HG03025 (cell line): ENCODE results near the gene MUC2.

Source experiments
- ATAC-seq: cut with Tn5 transposase; IDR thresholded peaks from one replicate; pipeline ENCODE4 v1.9.1; 2021; ENCODE audit warnings: mild to moderate bottlenecking, moderate library complexity; ENCODE audit not compliant: unreplicated experiment, low FRiP score

Gene MUC2

GRCh38 chr11:1074244-1075221 lies at the start of gene MUC2:
Gene MUC2 (plus strand): TSS chr11:1074874.
- no peak for ATAC-seq

GRCh38 chr11:1025410-1026162 lies 49.1 kb upstream of the MUC2 start:
- ATAC-seq = no peak

DNA sequence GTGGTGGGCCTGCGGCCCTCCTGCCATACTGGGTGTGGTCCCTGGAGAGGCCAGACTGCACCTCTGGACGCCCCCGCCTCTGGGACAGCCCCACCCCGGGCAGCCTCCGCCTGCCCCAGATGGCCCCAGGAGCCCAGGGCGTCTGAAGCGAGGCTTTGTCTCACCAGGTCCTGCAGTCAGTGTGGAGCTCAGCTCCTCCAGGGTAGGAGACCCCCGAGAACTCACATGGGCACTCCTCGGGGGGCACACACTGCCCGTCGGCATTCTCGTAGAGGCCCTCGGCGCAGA lies 48.6 kb upstream of the MUC2 start:
- ATAC-seq = no peak

DNA sequence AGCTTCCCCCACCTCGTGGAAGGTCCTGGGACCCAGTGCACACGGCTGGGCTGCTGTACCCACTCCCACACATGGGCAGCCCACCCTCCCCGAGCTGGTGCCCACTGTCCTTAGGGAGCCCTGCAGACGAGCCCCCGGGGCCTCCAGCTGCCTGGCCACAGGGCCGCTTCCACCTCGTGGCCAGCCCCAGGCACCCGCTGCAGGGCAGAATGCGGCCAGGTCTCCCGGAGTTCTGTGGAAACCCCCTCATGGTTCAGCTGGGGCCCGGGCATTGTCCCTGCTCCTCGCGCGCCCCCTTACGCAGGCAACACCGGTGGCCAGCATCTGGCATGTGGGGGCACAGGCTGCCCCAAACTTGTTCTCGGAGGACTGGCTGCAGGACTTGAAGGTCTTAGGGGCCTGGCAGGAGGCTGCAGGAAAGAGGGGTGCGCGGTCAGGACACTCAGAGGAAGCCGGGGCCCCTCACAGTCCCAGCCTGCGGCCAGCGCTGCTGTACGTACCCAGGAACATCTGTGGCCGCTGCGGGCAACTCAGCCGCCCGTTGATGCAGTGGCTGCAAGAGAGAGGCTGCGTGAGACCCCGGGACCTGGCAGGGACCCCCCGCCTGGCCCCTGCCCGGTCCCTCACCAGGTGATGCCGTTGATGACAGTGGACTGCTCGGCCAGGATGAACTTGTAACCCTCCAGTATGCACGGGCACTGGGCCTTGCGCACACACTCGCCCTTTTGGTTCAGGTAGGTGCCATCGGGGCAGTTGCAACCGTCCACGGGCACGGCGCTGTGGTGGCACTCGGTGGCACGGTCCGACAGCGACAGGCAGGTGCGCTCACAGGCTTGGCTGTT lies 47.8 kb upstream of the MUC2 start:
- ATAC-seq = no peak

- ATAC-seq = no peak
Observed at GRCh38 chr11:1027483-1028290, 47.0 kb upstream of the MUC2 start.

DNA sequence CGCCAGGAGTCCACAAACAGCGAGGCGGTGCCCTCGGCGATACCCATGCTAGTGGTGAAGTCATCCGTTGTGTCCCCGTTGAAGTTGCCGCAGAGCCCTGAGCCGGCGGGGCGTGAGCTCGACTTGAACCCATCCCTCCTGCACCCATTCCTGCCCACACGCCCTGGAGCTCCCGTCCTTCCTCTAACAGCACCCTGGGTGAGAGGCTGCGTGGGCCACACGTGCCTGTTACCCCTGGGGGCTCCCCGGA lies 46.5 kb upstream of the MUC2 start:
- no peak for ATAC-seq

- ATAC-seq = no peak
Observed at GRCh38 chr11:1028616-1029015, 46.1 kb upstream of the MUC2 start.

- no peak for ATAC-seq
Observed at GRCh38 chr11:1029051-1029450, 45.6 kb upstream of the MUC2 start.

DNA sequence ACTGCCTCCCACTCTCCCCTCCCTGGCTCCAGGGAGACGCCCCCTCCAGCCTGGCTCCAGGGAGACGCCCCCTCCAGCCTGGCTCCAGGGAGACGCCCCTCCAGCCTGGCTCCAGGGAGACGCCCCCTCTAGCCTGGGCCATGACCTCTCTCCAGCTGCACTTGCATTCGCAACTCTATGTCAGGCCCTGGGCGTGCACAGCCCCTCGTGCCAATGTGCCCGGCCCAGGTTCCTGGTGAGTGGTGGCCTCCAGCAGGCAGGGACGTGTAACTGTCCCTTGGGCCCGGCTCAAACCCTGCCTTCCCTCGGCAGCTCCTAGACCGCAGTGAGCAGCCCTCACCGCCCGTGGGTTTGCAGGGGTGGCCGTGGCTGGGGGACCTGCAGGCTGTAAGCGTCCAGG lies 45.0 kb upstream of the MUC2 start:
- ATAC-seq = no peak

DNA sequence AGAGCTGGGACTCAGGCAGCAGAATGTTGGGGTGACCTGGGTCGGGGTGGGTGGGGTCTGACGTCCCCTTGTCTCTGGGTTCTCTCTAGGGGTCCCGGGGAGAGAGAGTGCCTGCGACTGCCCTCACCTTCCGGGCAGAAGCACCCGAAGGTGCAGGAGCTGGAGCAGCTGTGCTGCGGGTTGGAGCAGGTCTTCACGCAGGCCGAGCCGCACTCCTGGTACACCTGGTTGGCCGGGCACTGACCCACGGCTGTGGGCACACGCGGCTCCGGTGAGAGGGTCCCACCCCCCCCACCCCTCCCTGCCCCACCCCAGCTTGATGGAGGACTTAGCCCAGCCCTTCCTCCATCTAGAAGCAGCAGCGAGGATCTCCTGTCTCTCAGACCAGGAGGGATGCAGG lies 44.6 kb upstream of the MUC2 start:
- no peak for ATAC-seq

- no peak for ATAC-seq
Observed at GRCh38 chr11:1030556-1030955, 44.1 kb upstream of the MUC2 start.

DNA sequence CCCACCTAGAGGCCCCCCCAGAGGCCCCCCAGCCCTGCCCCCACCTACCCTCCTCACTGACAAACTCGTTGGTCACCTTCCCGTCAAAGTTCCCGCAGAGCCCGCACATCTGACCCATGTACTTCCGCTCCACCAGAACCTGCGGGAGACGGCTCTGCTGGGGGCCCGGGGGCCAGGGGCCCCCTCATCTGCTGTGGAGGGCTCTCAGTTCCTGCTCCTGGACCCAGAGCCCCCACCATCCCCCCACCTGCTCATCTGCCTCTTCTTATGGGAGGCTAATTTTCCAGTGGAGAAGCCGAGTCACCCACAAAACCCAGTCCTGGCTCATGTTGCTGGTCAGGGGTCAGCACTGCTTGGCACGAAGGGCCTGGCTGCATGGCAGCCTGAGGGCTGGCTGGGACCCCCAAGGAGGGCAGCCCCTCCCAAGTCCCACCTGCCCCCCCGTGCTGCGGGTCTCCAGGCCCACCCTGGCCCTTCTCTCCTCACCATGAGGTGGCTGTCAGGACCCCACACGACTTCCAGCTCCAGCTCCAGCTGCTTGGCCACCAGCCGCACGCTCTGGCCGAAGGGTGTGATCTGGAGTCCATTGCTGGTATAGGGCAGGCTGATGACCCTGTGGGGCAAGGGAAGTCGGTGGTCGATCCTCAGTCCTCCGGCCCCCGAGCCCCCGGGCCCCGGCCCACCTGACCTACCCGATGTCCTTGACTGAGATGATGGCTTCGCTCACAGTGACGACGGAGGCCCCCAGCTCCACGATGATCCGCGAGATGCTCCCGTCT lies 43.4 kb upstream of the MUC2 start:
- no peak for ATAC-seq

DNA sequence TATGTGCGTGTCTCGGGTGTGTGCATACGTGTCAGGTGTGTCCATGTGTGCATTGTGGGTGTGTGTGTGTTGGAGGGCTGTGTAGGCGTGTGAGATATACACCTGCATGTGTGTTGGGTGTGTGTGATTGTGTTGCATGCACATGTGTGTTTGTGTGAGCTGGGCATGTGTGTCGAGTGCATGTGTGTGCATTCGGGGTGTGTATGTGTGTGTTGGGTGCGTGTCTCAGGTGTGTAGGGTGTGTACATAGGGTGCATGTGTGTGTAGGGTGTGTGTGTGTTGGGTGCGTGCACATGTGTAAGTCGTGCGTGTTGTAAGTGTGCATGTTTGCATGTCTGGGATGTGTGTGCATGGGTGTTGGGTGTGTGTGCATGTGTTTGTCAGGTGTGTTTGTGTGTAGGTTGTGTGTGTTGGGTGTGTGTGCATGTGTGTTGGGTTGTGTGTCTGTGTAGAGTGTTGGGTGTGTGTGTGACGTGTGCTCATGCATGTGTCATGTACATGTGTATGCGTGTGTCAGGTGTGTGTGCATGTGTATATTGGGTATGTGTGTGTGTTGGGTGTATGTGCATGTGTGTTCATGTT lies 42.3 kb upstream of the MUC2 start:
- no peak for ATAC-seq

GRCh38 chr11:1033016-1033798 lies 41.5 kb upstream of the MUC2 start:
- no peak for ATAC-seq

DNA sequence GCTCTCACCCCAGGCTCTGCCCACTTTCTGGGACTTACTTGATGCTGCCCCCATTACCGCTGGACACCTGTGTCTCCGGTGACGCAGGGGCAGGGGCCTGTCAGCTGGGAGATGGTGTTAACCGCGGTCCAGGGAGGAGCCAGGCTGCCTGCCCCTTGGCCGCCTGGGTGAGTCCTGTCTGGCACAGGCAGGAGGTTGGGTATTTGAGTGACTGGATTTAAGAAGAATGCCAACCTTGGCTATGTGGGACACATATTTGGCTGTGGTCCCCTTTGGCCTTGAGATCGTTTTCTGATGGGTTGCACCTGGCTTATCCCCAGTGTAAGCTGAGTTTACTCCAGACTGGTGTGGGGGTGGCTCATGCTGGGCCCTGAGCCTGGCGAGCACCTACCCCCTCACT lies 40.7 kb upstream of the MUC2 start:
- ATAC-seq = no peak

- no peak for ATAC-seq
Observed at GRCh38 chr11:1034456-1035295, 40.0 kb upstream of the MUC2 start.

DNA sequence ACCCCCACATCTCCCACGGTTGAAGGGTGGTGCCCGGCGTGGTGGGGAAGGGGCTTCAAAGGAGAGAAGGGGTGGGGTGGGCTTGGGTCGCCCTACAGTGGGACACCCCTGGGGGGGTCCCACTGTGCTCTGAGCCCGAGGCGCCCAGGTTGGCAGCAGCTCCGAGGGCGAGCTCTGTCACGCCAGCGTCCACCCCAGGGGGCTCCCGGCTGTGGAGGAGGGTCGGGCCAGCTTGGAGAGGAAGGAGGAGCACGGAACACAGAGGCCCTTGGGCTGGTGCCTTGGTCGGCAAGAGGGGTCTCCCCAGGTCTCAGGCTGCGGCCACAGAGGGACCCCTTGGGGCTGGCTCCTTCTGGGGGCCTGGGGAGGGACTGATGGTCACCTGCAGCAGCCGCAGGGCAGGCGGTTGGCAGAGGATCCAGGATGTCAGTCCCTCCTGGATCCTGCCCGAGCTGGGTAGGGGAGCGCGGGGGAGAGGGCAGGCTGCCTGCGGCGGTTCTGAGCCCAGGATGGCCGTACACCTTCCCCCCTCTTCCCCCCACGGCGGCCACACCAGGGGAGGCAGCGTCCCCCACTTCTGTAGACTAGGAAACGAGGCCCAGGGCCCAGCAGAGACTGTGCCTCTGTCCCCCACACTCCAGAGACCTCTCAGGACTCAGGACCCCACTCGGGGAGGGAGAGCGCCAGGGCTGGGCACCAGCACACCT lies 38.9 kb upstream of the MUC2 start:
- ATAC-seq = no peak
